GM12874 (cell line): Measurements from ENCODE around the gene ASCL2.

Experiments
- CTCF ChIP-seq: IDR thresholded peaks from 2 replicates; pipeline ENCODE4 v1.5.1; 2011; ENCODE audit warnings: low read depth, mild to moderate bottlenecking, control low read depth, low read length, moderate library complexity; ENCODE audit not compliant: insufficient read depth

The ASCL2 gene

GRCh38 chr11:2315395-2316168 is 45.2 kb upstream of the ASCL2 start:
- TF ChIP-seq CTCF, result no peak

- TF ChIP-seq CTCF, result no peak
Observed at GRCh38 chr11:2314525-2315394, 44.4 kb upstream of the ASCL2 start.

- TF ChIP-seq CTCF, result no peak
Observed at GRCh38 chr11:2314136-2314524, 43.7 kb upstream of the ASCL2 start.

- no peak for TF ChIP-seq CTCF
Observed at GRCh38 chr11:2313051-2313951, 42.9 kb upstream of the ASCL2 start.

GRCh38 chr11:2312232-2313042 is 42.0 kb upstream of the ASCL2 start:
- TF ChIP-seq CTCF, result no peak

- TF ChIP-seq CTCF, result no peak
Observed at GRCh38 chr11:2311353-2312133, 41.2 kb upstream of the ASCL2 start.
